GM12872 (cell line): ENCODE data around the gene PADI3.

Experiments
- CTCF ChIP-seq: IDR thresholded peaks from 3 replicates; pipeline ENCODE4 v1.5.1; 2011; ENCODE audit warnings: low read depth, mild to moderate bottlenecking, low read length, moderate library complexity; ENCODE audit not compliant: insufficient read depth

The PADI3 gene

DNA sequence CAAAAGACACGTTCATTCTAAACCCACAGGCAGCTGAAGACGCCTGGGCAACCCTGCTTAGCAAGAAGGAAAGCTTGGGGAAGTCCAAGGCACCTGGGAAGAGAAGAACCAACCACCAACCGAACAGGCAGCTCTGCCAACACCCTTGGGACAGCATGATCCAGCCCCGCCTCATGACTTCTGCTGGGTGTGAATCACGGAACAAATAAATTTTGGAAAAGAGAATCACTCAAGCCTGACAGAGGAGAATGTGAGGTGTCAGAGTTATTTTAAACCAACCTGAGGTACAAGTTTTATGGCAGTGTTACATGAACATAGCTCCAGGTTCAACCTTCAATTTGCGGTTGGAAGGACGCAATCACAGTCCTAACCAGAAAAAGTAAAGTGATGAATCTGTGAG, 49.1 kb downstream of the PADI3 start:
- no peak for TF ChIP-seq CTCF

GRCh38 chr1:17301767-17302166, 52.9 kb downstream of the PADI3 start:
- no peak for TF ChIP-seq CTCF

- TF ChIP-seq CTCF: no peak
Measured at GRCh38 chr1:17304151-17304825, 55.4 kb downstream of the PADI3 start.

GRCh38 chr1:17304826-17305175, 55.9 kb downstream of the PADI3 start:
- no peak for TF ChIP-seq CTCF

DNA sequence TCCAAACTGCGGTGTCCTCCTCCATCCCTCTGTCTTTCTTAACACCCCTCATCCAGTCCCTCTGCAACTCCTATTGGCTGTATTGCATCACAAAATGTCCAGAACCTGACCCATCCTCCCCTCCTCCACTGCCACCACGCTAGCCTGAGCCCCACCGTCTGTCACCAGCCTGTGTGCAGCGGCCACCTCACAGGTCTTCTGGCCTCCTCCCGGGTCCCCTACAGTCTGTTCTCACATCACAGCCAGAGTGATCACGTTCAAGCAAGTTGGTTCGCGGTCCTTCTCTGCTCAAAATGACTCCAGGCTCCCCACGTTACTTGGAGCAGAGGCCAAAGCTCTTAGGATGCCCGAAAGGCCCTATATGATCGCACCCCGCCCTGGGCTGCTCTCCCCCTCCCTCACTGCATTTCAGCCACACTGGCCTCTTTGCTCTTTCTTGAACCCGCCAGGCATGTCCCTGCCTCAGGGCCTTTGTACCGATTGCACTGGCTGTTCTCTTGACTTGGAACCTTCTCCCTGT, 56.7 kb downstream of the PADI3 start:
- TF ChIP-seq CTCF: no peak

- TF ChIP-seq CTCF: no peak
Measured at GRCh38 chr1:17306407-17306806, 57.5 kb downstream of the PADI3 start.

DNA sequence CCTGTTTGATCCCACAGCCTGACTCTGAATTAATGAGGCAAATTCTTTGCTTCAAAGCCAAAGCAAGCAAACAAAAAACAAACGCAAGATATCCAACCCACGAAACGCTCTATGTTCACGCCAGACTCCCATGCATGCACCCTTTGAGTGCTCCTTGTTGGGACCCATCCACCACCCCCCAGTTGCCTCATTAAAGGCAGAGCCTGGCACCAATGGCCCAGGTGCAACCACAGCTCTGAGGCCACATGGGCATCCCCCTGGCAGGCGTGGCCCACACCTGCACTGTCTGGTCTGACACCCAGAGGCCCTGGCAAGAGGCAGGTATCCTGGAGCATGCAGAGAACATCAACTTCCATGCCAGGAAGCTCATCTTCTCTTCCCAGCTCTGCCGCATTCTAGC, 58.0 kb downstream of the PADI3 start:
- TF ChIP-seq CTCF: no peak

- TF ChIP-seq CTCF: no peak
Measured at GRCh38 chr1:17307329-17307728, 58.4 kb downstream of the PADI3 start.
